NT2/D1 (cell line): Measurements from ENCODE around the gene TNFRSF6B.

Experiments used
- SUZ12 ChIP-seq: IDR thresholded peaks from 2 replicates; pipeline ENCODE4 v1.6.1; 2011; ENCODE audit not compliant: insufficient read length, insufficient read depth; ENCODE audit errors: extremely low read depth
- YY1 ChIP-seq: IDR thresholded peaks from 2 replicates; pipeline ENCODE4 v1.6.1; 2011; ENCODE audit not compliant: insufficient read length, insufficient read depth

- TF ChIP-seq YY1 (no peak), SUZ12 (no peak)
These were observed 45.4 kb downstream of the TNFRSF6B start for GRCh38 chr20:63741676-63742380.
